A549 (cell line): Measurements from ENCODE around the gene TP73. TPM values are rescaled to one million over a fixed set of nuclear protein-coding genes. Genes with fewer than 3 reads are reported as not detected.

ENCODE experiments used
- ATAC-seq, 2 experiments: fragments of 200-7000 bp in 1 of 2; fragments of >200 bp in 1 of 2; cut with Nextera tagmentation in 1 of 2; cut with Tn5 transposase in 1 of 2; 3 replicates each; pipeline versions ENCODE4 v1.8.0 to v1.9.1; 2018 to 2020; ENCODE audit warnings: mild to moderate bottlenecking in 1 of 2, moderate library complexity in 1 of 2
- CTCF ChIA-PET: fragments of 300-600 bp; sonication (Branson Sonifier 250); formaldehyde crosslinking; extraction: SDS; loops from one replicate; lab custom pipeline; 2021; ENCODE audit warnings: antibody characterized with exemption, inconsistent platforms; lab: Yijun Ruan, JAX
- POLR2A ChIA-PET: fragments of 350-600 bp; formaldehyde crosslinking; extraction: SDS; loops from one replicate; lab custom pipeline; 2021; ENCODE audit warnings: antibody characterized with exemption, inconsistent platforms; lab: Yijun Ruan, JAX
- DNase-seq, 2 experiments: peaks; one replicate each; pipeline versions ENCODE4 v3.0.0 to v3.0.0-alpha.2; 2011 to 2016; ENCODE audit warnings: low read depth in 1 of 2, low spot score in 1 of 2
- FAIRE-seq: peaks from 2 replicates; lab custom pipeline; 2011; peaks lifted over from hg19 to GRCh38; lab: Jason Lieb, UNC
- H3K27ac ChIP-seq, 2 experiments: fragments of >200 bp; sonication (Bioruptor Twin); formaldehyde crosslinking; 3 replicates each; pipeline ENCODE4 v1.5.1; 2016 to 2017
- H3K4me1 ChIP-seq: fragments of >200 bp; sonication (Bioruptor Twin); formaldehyde crosslinking; 3 replicates; pipeline ENCODE4 v1.6.1; 2016
- H3K4me2 ChIP-seq: fragments of >200 bp; sonication (Bioruptor Twin); formaldehyde crosslinking; 3 replicates; pipeline ENCODE4 v1.6.1; 2016
- H3K4me3 ChIP-seq: fragments of >200 bp; sonication (Bioruptor Twin); formaldehyde crosslinking; 3 replicates; pipeline ENCODE4 v1.5.1; 2016
- H3K9me3 ChIP-seq: fragments of >200 bp; sonication (Bioruptor Twin); formaldehyde crosslinking; 3 replicates; pipeline ENCODE4 v1.6.1; 2016
- CBX2 ChIP-seq: fragments of 200-600 bp; sonication (generic); IDR thresholded peaks from 2 replicates; pipeline ENCODE4 v1.6.1; 2016; ENCODE audit warnings: low read depth, mild to moderate bottlenecking, borderline replicate concordance
- CBX8 ChIP-seq: fragments of 200-600 bp; sonication (generic); IDR thresholded peaks from 2 replicates; pipeline ENCODE4 v1.6.1; 2016
- CEBPB ChIP-seq, 2 experiments: fragments of >200 bp in 1 of 2; sonication (Bioruptor Twin) in 1 of 2; formaldehyde crosslinking in 1 of 2; IDR thresholded peaks; 2 replicates each; pipeline ENCODE4 v1.6.1; 2012 to 2016
- E2F6 ChIP-seq: IDR thresholded peaks from 2 replicates; pipeline ENCODE4 v1.6.1; 2012; ENCODE audit warnings: low read depth, borderline replicate concordance
- EP300 ChIP-seq, 2 experiments: fragments of >200 bp; sonication (Bioruptor Twin); formaldehyde crosslinking; IDR thresholded peaks; 2 replicates in 1 of 2; 3 replicates in 1 of 2; pipeline ENCODE4 v1.6.1; 2016 to 2017
- ESRRA ChIP-seq: fragments of 150-350 bp; IDR thresholded peaks from 2 replicates; pipeline ENCODE4 v1.6.1; 2014; ENCODE audit warnings: mild to moderate bottlenecking, low read length, borderline replicate concordance
- FOSB ChIP-seq: fragments of 250-450 bp; sonication (Bioruptor Pico); IDR thresholded peaks from 2 replicates; pipeline ENCODE4 v1.5.0; 2020; ENCODE audit warnings: mild to moderate bottlenecking, moderate library complexity
- FOSL2 ChIP-seq, 2 experiments: fragments of 450-650 bp in 1 of 2; fragments of >200 bp in 1 of 2; sonication (Bioruptor Twin) in 1 of 2; formaldehyde crosslinking; IDR thresholded peaks; 2 replicates each; pipeline versions ENCODE4 v1.5.0 to v1.6.1; 2016 to 2020; ENCODE audit warnings: mild to moderate bottlenecking in 1 of 2, moderate library complexity in 1 of 2
- FOXS1 ChIP-seq: fragments of 250-450 bp; sonication (Bioruptor Pico); IDR thresholded peaks from 2 replicates; pipeline ENCODE4 v1.5.0; 2020; ENCODE audit warnings: mild to moderate bottlenecking, moderate library complexity
- GATA3 ChIP-seq: IDR thresholded peaks from 2 replicates; pipeline ENCODE4 v1.6.1; 2012; ENCODE audit warnings: borderline replicate concordance
- HDAC2 ChIP-seq: fragments of 200-600 bp; sonication (generic); IDR thresholded peaks from 2 replicates; pipeline ENCODE4 v1.6.1; 2016
- HES2 ChIP-seq: fragments of >200 bp; sonication (Bioruptor Twin); formaldehyde crosslinking; IDR thresholded peaks from 2 replicates; pipeline ENCODE4 v1.6.1; 2016
- HEYL ChIP-seq: fragments of 250-450 bp; sonication (Bioruptor Pico); IDR thresholded peaks from 2 replicates; pipeline ENCODE4 v1.8.0; 2021; ENCODE audit warnings: mild to moderate bottlenecking, moderate library complexity
- HOXA7 ChIP-seq: fragments of 250-450 bp; sonication (Bioruptor Pico); IDR thresholded peaks from 2 replicates; pipeline ENCODE4 v1.5.0; 2020; ENCODE audit warnings: mild to moderate bottlenecking, moderate library complexity
- HOXB13 ChIP-seq: fragments of 250-450 bp; sonication (Bioruptor Pico); IDR thresholded peaks from 2 replicates; pipeline ENCODE4 v1.5.0; 2020; ENCODE audit warnings: low read depth, mild to moderate bottlenecking, moderate library complexity
- JUNB ChIP-seq: fragments of >200 bp; sonication (Bioruptor Twin); formaldehyde crosslinking; IDR thresholded peaks from 2 replicates; pipeline ENCODE4 v1.6.1; 2016
- KDM5A ChIP-seq: fragments of 200-600 bp; sonication (generic); IDR thresholded peaks from 2 replicates; pipeline ENCODE4 v1.6.1; 2016; ENCODE audit warnings: antibody characterized with exemption, mild to moderate bottlenecking
- MAZ ChIP-seq: fragments of 150-350 bp; IDR thresholded peaks from 2 replicates; pipeline ENCODE4 v1.6.1; 2014; ENCODE audit warnings: antibody characterized with exemption, low read depth, low read length, borderline replicate concordance
- MYC ChIP-seq: IDR thresholded peaks from 2 replicates; pipeline ENCODE4 v1.6.1; 2012; ENCODE audit warnings: mild to moderate bottlenecking, inconsistent platforms, low read length, improper control_type of control experiment, borderline replicate concordance
- NFE2L2 ChIP-seq: fragments of 150-350 bp; conservative IDR thresholded peaks from 2 replicates; pipeline ENCODE4 v1.6.1; 2014; ENCODE audit warnings: low read length
- NR3C1 ChIP-seq: fragments of >200 bp; sonication (Bioruptor Twin); formaldehyde crosslinking; IDR thresholded peaks from 3 replicates; pipeline ENCODE4 v1.6.1; 2017
- POLR2AphosphoS2 ChIP-seq: conservative IDR thresholded peaks from 2 replicates; pipeline ENCODE4 v1.6.1; 2012; ENCODE audit warnings: low read length, improper control_type of control experiment, inconsistent platforms
- RAD21 ChIP-seq, 2 experiments: fragments of >200 bp in 1 of 2; sonication (Bioruptor Twin) in 1 of 2; formaldehyde crosslinking in 1 of 2; IDR thresholded peaks in 1 of 2; conservative IDR thresholded peaks in 1 of 2; 2 replicates in 1 of 2; 3 replicates in 1 of 2; pipeline ENCODE4 v1.6.1; 2012 to 2018; ENCODE audit warnings: inconsistent platforms in 1 of 2
- SMC3 ChIP-seq: fragments of >200 bp; sonication (Bioruptor Twin); formaldehyde crosslinking; IDR thresholded peaks from 3 replicates; pipeline ENCODE4 v1.6.1; 2018; ENCODE audit warnings: inconsistent platforms
- SREBF2 ChIP-seq: fragments of 450-650 bp; IDR thresholded peaks from 2 replicates; pipeline ENCODE4 v1.6.1; 2014; ENCODE audit warnings: mild to moderate bottlenecking, moderate library complexity
- ZC3H11A ChIP-seq: fragments of 450-650 bp; IDR thresholded peaks from 2 replicates; pipeline ENCODE4 v1.6.1; 2014; ENCODE audit warnings: antibody characterized with exemption, mild to moderate bottlenecking
- ZNF302 ChIP-seq: fragments of 250-450 bp; sonication (Bioruptor Pico); IDR thresholded peaks from 2 replicates; pipeline ENCODE4 v1.9.0; 2021; ENCODE audit warnings: inconsistent platforms, mild to moderate bottlenecking, moderate library complexity
- ZSCAN20 ChIP-seq: fragments of 250-450 bp; sonication (Bioruptor Pico); IDR thresholded peaks from 2 replicates; pipeline ENCODE4 v1.8.0; 2022; ENCODE audit warnings: mild to moderate bottlenecking, moderate library complexity
- WGBS: methylation state at CpG from one replicate; pipeline ENCODE4 v1.1.6; 2017; ENCODE audit errors: missing lambda C conversion rate; 5-methylcytosine and 5-hydroxymethylcytosine counted together
- polyA plus RNA-seq, 4 experiments: library from polyadenylated mRNA; depleted of rRNA in 3 of 4; stranded (reverse); fragments of >200 nt; fragmentation: RNase III in 1 of 4; extraction: RNeasy Plus Mini Kit Qiagen cat#74134 plus additional on column Dnase treatment in 1 of 4; gene quantifications; 2 replicates in 3 of 4; 3 replicates in 1 of 4; pipeline ENCODE4 v1.2.3, GENCODE V29; 2011 to 2017
- TF ChIP-seq, protein P1 (sequence below): fragments of 250-450 bp; sonication (Bioruptor Pico); IDR thresholded peaks from 2 replicates; pipeline ENCODE4 v1.5.0; 2020; ENCODE audit warnings: low read depth, mild to moderate bottlenecking, moderate library complexity
- TF ChIP-seq, protein P2 (sequence below): fragments of >200 bp; sonication (Bioruptor Twin); formaldehyde crosslinking; IDR thresholded peaks from 3 replicates; pipeline ENCODE4 v1.6.1; 2016
- TF ChIP-seq, protein P3 (sequence below): fragments of 150-350 bp; IDR thresholded peaks from 2 replicates; pipeline ENCODE4 v1.6.1; 2014; ENCODE audit warnings: low read depth, mild to moderate bottlenecking, low read length

TP73 gene
- polyA plus RNA-seq, 2 of the 4 experiments (the other 2 are of a cell fraction), result 0.01 to 0.25 TPM

- CTCF ChIA-PET, result interaction anchor here (1.0 kb wide), 1 partner anchor 10 kb away, joined by 4 read pairs; no protein-coding TSS in a partner anchor
- H3K4me1 ChIP-seq, result no peaks in the 10 kb centered on the region
- no peak overlapping the region for H3K4me2 ChIP-seq
- TF ChIP-seq HOXA7 (CRISPR knock-in tag), result no peak
- TF ChIP-seq SMC3, result no peak
- no peak for TF ChIP-seq ZC3H11A
- no peak for TF ChIP-seq SREBF2
- TF ChIP-seq JUNB, result no peak
- POLR2A ChIA-PET, result no interaction called here
- no peak for FAIRE-seq
- H3K9me3 ChIP-seq, result no peaks in the 10 kb centered on the region
- no peak for ATAC-seq
- no peak overlapping the region for H3K4me3 ChIP-seq
- no peak overlapping the region for H3K27ac ChIP-seq
- no peak for DNase-seq
- WGBS, result 100% methylated on average over 1 of the region's 14 CpGs
These were observed 32.9 kb downstream of the TP73 start for GRCh38 chr1:3685222-3685621.

DNA sequence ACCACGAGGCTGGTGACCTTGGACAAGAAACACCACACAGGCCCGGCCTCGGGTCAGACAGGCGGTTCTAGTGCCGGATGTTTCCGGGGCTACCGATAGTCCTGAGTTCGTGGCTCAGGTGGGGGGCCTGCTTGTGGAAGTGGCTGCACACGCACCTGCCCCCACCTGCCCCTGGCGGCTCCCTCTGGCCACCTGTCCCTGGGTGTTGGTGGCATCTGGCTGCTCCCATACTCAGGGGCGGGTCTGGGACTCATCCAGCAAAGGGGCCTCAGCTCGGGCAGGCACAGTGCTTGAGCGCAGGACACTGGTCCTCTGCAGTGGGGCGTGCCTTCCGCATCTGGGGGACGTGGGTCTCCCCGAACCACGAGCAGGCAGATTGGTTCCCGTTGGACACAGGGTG, 33.6 kb downstream of the TP73 start:
- FAIRE-seq (no peak), ATAC-seq (no peak), DNase-seq (no peak)
- Histone ChIP-seq H3K4me3 (no peak overlapping the region), H3K9me3 (no peaks in the 10 kb centered on the region), H3K4me2 (no peak overlapping the region), H3K4me1 (no peaks in the 10 kb centered on the region), H3K27ac (no peak overlapping the region)
- WGBS, result 60% methylated on average over 9 of the region's 19 CpGs
- CTCF ChIA-PET, result interaction anchor here (1.5 kb wide), 1 partner anchor 38 kb away, joined by 9 read pairs; no protein-coding TSS in a partner anchor
- POLR2A ChIA-PET, result no interaction called here
- no peak for TF ChIP-seq FOXS1 (CRISPR knock-in tag)
- TF ChIP-seq HOXA7 (CRISPR knock-in tag), result no peak
- TF ChIP-seq ZSCAN20 (CRISPR knock-in tag), result no peak
- TF ChIP-seq FOSB (CRISPR knock-in tag), result no peak
- TF ChIP-seq, protein P1, sequence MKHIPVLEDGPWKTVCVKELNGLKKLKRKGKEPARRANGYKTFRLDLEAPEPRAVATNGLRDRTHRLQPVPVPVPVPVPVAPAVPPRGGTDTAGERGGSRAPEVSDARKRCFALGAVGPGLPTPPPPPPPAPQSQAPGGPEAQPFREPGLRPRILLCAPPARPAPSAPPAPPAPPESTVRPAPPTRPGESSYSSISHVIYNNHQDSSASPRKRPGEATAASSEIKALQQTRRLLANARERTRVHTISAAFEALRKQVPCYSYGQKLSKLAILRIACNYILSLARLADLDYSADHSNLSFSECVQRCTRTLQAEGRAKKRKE (CRISPR knock-in tag), result no peak
- no peak for TF ChIP-seq HEYL (CRISPR knock-in tag)
- TF ChIP-seq, protein P2, sequence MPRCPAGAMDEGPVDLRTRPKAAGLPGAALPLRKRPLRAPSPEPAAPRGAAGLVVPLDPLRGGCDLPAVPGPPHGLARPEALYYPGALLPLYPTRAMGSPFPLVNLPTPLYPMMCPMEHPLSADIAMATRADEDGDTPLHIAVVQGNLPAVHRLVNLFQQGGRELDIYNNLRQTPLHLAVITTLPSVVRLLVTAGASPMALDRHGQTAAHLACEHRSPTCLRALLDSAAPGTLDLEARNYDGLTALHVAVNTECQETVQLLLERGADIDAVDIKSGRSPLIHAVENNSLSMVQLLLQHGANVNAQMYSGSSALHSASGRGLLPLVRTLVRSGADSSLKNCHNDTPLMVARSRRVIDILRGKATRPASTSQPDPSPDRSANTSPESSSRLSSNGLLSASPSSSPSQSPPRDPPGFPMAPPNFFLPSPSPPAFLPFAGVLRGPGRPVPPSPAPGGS, result no peak
- TF ChIP-seq ZNF302 (CRISPR knock-in tag), result no peak
- no peak for TF ChIP-seq NFE2L2
- no peak for TF ChIP-seq HDAC2
- TF ChIP-seq CEBPB (IDR thresholded peaks at IDR 0.05), result no peak
- TF ChIP-seq RAD21 (conservative IDR thresholded peaks at IDR 0.05 in 1 of 2, IDR thresholded peaks at IDR 0.05 in 1 of 2), result no peak
- no peak for TF ChIP-seq HES2
- TF ChIP-seq NR3C1, result no peak
- TF ChIP-seq E2F6, result no peak

GRCh38 chr1:3687504-3687903, 35.2 kb downstream of the TP73 start:
- WGBS, result 100% methylated on average over 1 of the region's 12 CpGs
- CTCF ChIA-PET, result interaction anchor here (1.5 kb wide), 1 partner anchor 37 kb away, joined by 9 read pairs; no protein-coding TSS in a partner anchor
- H3K4me2 ChIP-seq, result no peak overlapping the region
- DNase-seq (no peak), FAIRE-seq (no peak), ATAC-seq (no peak)
- H3K4me1 ChIP-seq, result no peaks in the 10 kb centered on the region
- H3K9me3 ChIP-seq, result no peaks in the 10 kb centered on the region
- no peak overlapping the region for H3K4me3 ChIP-seq
- no peak overlapping the region for H3K27ac ChIP-seq
- POLR2A ChIA-PET, result no interaction called here
- TF ChIP-seq ZNF302 (CRISPR knock-in tag) (no peak), EP300 (IDR thresholded peaks at IDR 0.05) (no peak), HOXB13 (no peak), MYC (no peak), FOSB (CRISPR knock-in tag) (no peak), ESRRA (no peak), CBX2 (no peak), GATA3 (no peak), KDM5A (no peak), MAZ (no peak), SREBF2 (no peak), POLR2AphosphoS2 (no peak), CEBPB (IDR thresholded peaks at IDR 0.05) (no peak), CBX8 (no peak), FOSL2 (IDR thresholded peaks at IDR 0.05) (no peak), FOSL2 (CRISPR knock-in tag; IDR thresholded peaks at IDR 0.05) (no peak)
- TF ChIP-seq, protein P2, result no peak
- TF ChIP-seq, protein P3, sequence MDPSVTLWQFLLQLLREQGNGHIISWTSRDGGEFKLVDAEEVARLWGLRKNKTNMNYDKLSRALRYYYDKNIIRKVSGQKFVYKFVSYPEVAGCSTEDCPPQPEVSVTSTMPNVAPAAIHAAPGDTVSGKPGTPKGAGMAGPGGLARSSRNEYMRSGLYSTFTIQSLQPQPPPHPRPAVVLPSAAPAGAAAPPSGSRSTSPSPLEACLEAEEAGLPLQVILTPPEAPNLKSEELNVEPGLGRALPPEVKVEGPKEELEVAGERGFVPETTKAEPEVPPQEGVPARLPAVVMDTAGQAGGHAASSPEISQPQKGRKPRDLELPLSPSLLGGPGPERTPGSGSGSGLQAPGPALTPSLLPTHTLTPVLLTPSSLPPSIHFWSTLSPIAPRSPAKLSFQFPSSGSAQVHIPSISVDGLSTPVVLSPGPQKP, result no peak
